ENCODE data around the gene PINLYP. TPM values are rescaled to one million over a fixed set of nuclear protein-coding genes. Genes with fewer than 3 reads are reported as not detected.
A peak's percentile ranks its signal among the peaks of the same experiment; 100 is the strongest.

Gene PINLYP
- total and polyA plus RNA-seq, 2 of the 13 experiments (the other 11 are each of a cell fraction or from before 2014, with no cell fraction given) = 0.21 to 0.24 TPM

DNA sequence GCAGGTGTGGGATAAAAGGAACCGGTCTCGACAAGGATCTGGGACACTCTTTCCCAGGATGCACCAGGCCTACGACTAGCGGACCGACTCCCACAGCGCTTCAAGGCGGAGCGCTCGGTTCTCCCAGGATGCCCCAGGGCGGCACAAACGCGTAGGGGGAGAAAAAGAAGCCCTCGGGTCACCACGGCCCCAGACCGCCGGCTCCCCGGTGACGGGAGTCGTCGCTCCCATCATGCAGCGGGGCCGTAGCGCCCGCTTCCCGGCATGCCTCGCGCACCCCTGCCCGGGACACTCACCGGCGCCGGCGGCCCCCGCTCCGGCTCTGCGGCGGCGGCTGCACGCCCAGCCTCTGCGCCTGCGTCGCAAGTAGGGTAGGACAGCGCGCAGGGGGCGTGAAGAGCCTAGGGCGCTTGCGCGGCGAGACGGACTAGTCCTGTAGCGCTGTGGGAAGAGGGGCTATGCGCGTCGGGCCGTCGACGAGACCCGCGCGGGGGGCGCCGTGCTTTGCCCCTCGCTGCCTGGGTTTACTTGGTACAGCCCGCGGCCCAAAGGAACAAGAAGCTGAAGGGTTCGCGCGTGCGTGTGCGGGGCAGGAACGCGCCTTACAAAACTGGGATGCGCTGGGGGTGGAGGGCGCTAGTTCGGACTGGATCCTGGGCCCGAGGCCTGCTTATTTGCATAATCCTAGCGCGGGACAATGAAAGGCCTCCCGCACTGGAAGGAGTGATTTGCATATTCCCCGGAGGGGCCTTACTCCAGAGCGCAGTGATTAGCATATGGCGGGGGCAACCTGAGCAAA, 43.9 kb downstream of the PINLYP start, which contains the start of gene ZNF428 (continued):
- TF ChIP-seq ZBTB7A (CRISPR knock-in tag; IDR thresholded peaks at IDR 0.05) (0 out of 2 replicates have a peak, but pooled peaks have one; percentile 14), ZNF724P (CRISPR knock-in tag; IDR thresholded peaks at IDR 0.05; ENCODE audit: borderline replicate concordance) (no peak; the same call in 1 of the 2 replicates), ZNF577 (CRISPR knock-in tag; IDR thresholded peaks at IDR 0.05; ENCODE audit: borderline replicate concordance, low read depth) (no peak), MBD4 (IDR thresholded peaks at IDR 0.05; ENCODE audit: borderline replicate concordance, low read length) (no peak), MED8 (CRISPR knock-in tag; IDR thresholded peaks at IDR 0.05; ENCODE audit: insufficient replicate concordance) (peak; percentile 76), EEA1 (CRISPR knock-in tag; IDR thresholded peaks at IDR 0.05; ENCODE audit: borderline replicate concordance) (0 out of 2 replicates have a peak, but pooled peaks have one; percentile 29), ZNF33A (CRISPR knock-in tag; IDR thresholded peaks at IDR 0.05; ENCODE audit: borderline replicate concordance) (peak; percentile 75; the same call in 1 of the 2 replicates), ZFP82 (CRISPR knock-in tag; IDR thresholded peaks at IDR 0.05; ENCODE audit: borderline replicate concordance) (peak; percentile 92; the same call in 1 of the 2 replicates), SETDB1 (CRISPR knock-in tag; IDR thresholded peaks at IDR 0.05; ENCODE audit: borderline replicate concordance) (no peak), ZSCAN12 (CRISPR knock-in tag; IDR thresholded peaks at IDR 0.05) (0 out of 2 replicates have a peak, but pooled peaks have one; percentile 76), ZNF17 (CRISPR knock-in tag; IDR thresholded peaks at IDR 0.05) (no peak), KAT2B (IDR thresholded peaks at IDR 0.05; ENCODE audit: borderline replicate concordance, low read depth, low read length) (no peak)
- TF ChIP-seq, protein P1, sequence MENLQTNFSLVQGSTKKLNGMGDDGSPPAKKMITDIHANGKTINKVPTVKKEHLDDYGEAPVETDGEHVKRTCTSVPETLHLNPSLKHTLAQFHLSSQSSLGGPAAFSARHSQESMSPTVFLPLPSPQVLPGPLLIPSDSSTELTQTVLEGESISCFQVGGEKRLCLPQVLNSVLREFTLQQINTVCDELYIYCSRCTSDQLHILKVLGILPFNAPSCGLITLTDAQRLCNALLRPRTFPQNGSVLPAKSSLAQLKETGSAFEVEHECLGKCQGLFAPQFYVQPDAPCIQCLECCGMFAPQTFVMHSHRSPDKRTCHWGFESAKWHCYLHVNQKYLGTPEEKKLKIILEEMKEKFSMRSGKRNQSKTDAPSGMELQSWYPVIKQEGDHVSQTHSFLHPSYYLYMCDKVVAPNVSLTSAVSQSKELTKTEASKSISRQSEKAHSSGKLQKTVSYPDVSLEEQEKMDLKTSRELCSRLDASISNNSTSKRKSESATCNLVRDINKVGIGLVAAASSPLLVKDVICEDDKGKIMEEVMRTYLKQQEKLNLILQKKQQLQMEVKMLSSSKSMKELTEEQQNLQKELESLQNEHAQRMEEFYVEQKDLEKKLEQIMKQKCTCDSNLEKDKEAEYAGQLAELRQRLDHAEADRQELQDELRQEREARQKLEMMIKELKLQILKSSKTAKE (CRISPR knock-in tag; IDR thresholded peaks at IDR 0.05; ENCODE audit: borderline replicate concordance) = 0 out of 2 replicates have a peak, but pooled peaks have one; percentile 24
- TF ChIP-seq, protein P2, sequence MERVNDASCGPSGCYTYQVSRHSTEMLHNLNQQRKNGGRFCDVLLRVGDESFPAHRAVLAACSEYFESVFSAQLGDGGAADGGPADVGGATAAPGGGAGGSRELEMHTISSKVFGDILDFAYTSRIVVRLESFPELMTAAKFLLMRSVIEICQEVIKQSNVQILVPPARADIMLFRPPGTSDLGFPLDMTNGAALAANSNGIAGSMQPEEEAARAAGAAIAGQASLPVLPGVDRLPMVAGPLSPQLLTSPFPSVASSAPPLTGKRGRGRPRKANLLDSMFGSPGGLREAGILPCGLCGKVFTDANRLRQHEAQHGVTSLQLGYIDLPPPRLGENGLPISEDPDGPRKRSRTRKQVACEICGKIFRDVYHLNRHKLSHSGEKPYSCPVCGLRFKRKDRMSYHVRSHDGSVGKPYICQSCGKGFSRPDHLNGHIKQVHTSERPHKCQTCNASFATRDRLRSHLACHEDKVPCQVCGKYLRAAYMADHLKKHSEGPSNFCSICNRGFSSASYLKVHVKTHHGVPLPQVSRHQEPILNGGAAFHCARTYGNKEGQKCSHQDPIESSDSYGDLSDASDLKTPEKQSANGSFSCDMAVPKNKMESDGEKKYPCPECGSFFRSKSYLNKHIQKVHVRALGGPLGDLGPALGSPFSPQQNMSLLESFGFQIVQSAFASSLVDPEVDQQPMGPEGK (CRISPR knock-in tag; IDR thresholded peaks at IDR 0.05) = peak; percentile 14
- TF ChIP-seq, protein P3, sequence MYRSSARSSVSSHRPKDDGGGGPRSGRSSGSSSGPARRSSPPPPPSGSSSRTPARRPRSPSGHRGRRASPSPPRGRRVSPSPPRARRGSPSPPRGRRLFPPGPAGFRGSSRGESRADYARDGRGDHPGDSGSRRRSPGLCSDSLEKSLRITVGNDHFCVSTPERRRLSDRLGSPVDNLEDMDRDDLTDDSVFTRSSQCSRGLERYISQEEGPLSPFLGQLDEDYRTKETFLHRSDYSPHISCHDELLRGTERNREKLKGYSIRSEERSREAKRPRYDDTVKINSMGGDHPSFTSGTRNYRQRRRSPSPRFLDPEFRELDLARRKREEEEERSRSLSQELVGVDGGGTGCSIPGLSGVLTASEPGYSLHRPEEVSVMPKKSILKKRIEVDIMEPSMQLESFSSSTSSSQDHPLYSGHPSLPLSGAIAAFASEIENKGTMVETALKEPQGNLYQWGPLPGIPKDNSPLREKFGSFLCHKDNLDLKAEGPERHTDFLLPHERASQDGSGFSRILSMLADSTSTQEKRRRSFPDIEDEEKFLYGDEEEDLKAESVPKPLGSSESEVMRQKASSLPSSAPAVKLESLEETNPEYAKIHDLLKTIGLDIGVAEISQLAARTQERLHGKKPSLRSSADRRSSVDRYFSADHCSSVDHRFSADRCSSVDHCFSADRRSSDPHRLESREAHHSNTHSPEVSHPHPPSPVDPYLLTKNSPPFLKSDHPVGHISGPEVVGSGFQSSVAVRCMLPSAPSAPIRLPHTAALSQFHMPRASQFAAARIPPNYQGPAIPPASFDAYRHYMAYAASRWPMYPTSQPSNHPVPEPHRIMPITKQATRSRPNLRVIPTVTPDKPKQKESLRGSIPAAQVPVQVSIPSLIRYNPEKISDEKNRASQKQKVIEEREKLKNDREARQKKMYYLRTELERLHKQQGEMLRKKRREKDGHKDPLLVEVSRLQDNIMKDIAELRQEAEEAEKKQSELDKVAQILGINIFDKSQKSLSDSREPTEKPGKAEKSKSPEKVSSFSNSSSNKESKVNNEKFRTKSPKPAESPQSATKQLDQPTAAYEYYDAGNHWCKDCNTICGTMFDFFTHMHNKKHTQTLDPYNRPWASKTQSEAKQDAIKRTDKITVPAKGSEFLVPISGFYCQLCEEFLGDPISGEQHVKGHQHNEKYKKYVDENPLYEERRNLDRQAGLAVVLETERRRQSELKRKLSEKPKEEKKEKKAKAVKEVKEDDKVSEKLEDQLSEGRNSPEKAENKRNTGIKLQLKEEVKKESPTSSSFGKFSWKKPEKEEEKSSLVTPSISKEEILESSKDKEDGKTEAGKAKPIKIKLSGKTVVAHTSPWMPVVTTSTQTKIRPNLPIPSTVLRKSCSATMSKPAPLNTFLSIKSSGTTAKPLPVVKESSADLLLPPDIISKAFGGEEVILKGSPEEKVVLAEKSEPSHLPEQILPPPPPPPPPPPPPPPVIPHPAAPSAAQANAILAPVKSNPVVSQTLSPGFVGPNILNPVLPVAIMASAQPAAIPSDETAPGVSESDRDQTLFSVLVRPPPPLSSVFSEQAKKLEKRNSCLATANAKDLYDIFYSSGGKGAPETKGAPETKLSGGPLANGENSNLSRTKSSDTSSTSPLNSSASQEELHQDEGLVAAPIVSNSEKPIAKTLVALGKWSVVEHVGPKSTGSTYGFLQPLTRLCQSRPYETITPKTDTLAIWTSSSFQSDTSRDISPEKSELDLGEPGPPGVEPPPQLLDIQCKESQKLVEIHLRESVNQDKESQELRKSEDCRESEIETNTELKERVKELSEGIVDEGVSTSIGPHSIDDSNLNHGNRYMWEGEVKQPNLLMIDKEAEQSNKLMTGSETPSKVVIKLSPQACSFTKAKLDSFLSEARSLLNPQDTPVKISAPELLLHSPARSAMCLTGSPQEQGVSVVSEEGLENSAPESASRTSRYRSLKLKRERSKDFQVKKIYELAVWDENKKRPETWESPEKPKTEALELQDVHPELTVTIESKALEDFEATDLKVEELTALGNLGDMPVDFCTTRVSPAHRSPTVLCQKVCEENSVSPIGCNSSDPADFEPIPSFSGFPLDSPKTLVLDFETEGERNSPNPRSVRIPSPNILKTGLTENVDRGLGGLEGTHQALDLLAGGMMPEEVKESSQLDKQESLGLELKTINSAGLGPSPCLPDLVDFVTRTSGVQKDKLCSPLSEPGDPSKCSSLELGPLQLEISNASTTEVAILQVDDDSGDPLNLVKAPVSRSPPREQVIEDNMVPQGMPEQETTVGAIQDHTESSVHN (CRISPR knock-in tag; IDR thresholded peaks at IDR 0.05) = no peak

Measured in HepG2 (cell line).